NB4 (cell line): Measurements from ENCODE around the gene POC1A.
A peak's percentile ranks its signal among the peaks of the same experiment; 100 is the strongest.

ENCODE experiments used
- DNase-seq: peaks from one replicate; pipeline ENCODE4 v3.0.0; 2010; ENCODE audit warnings: low read depth
- H3K4me3 ChIP-seq: one replicate; pipeline ENCODE4 v1.5.1; 2011; ENCODE audit warnings: mild to moderate bottlenecking, low read depth, low read length, moderate library complexity
- MYC ChIP-seq: IDR thresholded peaks from 2 replicates; pipeline ENCODE4 v1.6.1; 2011; ENCODE audit warnings: low read depth, low read length
- POLR2A ChIP-seq: IDR thresholded peaks from 2 replicates; pipeline ENCODE4 v1.6.1; 2011; ENCODE audit warnings: mild to moderate bottlenecking; ENCODE audit not compliant: insufficient read length; ENCODE audit errors: extremely low read depth
- TF ChIP-seq, protein P1 (sequence below): IDR thresholded peaks from 2 replicates; pipeline ENCODE4 v1.6.1; 2011; ENCODE audit warnings: low read depth, low read length
- TF ChIP-seq, protein P2 (sequence below): IDR thresholded peaks from one replicate; pipeline ENCODE4 v1.5.1; 2012; ENCODE audit warnings: low read depth, low read length

POC1A gene

DNA sequence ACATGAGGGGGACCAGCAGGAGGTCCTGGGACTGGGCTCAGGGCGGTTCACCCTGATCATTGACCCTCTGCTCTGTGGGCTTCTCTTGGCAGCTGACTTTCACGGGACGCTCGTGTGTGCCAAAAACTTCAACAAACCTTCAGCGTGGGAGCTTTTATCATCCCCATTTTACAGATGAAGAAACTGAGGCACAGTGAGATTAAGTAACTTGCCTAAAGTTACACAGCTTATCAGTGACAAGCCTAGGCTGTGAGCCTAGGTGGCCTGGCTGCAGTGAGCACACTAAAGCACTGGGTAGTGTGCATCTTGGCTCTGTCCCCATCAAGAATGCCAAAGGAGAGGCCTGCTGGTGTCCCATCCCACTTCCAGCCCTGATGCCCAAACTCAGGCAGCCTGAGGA is 74.3 kb downstream of the POC1A start:
- TF ChIP-seq POLR2A: no peak
- TF ChIP-seq MYC: no peak
- TF ChIP-seq, protein P1, sequence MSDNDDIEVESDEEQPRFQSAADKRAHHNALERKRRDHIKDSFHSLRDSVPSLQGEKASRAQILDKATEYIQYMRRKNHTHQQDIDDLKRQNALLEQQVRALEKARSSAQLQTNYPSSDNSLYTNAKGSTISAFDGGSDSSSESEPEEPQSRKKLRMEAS: no peak
- TF ChIP-seq, protein P2, sequence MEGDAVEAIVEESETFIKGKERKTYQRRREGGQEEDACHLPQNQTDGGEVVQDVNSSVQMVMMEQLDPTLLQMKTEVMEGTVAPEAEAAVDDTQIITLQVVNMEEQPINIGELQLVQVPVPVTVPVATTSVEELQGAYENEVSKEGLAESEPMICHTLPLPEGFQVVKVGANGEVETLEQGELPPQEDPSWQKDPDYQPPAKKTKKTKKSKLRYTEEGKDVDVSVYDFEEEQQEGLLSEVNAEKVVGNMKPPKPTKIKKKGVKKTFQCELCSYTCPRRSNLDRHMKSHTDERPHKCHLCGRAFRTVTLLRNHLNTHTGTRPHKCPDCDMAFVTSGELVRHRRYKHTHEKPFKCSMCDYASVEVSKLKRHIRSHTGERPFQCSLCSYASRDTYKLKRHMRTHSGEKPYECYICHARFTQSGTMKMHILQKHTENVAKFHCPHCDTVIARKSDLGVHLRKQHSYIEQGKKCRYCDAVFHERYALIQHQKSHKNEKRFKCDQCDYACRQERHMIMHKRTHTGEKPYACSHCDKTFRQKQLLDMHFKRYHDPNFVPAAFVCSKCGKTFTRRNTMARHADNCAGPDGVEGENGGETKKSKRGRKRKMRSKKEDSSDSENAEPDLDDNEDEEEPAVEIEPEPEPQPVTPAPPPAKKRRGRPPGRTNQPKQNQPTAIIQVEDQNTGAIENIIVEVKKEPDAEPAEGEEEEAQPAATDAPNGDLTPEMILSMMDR: no peak
- DNase-seq: no peak

DNA sequence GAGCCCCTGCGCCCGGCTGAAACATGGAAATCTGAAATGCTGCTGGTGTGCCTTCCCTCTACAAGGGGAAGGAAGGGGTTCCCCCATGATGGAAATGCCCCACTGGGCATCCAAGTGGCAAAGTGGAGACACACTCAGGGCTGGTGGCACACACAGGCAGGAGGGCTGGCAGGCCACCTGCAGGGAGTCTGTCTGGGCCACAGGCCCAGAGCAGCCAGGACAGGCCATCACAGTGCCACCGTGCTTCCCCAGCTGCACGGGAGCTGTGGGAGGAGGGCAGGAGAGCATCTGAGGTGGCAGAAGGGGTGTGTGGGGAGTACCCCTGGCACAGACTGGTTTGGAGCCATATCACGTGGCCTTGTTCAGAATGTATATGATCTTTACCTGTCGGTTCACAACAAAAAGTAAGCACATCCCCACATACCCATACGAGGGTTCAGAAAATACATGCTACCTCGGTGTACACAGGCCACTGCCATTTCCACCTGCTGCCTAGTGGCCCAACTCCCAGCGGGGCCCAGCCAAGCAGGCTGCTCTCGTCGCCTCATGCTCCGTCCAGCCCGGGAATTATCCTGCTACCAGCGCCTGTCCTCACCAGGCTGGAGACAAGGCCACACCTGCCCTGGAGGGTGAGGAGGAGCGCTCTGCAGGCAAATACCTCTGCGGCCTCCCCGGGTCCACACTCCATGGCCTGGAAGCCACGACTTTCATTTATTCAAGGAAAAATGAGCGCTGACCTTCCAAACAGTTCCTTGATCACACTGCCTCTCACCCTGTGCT is 75.3 kb downstream of the POC1A start:
- TF ChIP-seq MYC: no peak
- TF ChIP-seq POLR2A: no peak
- TF ChIP-seq, protein P2: no peak
- TF ChIP-seq, protein P1: no peak
- no peak overlapping the region for H3K4me3 ChIP-seq
- no peak for DNase-seq

More for the DNA sequence above, 74.3 kb downstream of the POC1A start:
- H3K4me3 ChIP-seq: no peak overlapping the region

DNA sequence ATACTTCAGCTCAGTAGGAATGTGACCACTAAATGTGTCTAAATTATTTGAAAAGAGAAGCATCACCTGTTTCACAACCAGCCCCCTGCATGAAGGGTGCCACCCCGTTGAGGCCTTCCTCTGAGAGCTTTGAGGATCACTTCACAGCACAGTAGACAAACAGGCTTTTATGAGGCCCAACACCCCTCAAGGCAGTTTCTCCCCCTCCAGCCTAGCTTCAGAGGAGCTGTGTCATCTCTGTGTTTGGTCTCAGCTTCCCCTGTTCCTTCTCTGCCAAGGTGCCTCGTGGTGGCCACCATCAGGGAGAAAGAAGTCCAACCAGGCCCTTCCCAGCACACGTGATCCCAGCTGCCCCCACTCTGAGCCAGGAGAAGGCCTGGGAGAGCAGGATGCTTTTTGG is 76.3 kb downstream of the POC1A start:
- DNase-seq: peak; percentile 60
- TF ChIP-seq, protein P2: no peak
- TF ChIP-seq, protein P1: peak; percentile 56
- peak; percentile 54 for TF ChIP-seq MYC
- H3K4me3 ChIP-seq: no peak overlapping the region

DNA sequence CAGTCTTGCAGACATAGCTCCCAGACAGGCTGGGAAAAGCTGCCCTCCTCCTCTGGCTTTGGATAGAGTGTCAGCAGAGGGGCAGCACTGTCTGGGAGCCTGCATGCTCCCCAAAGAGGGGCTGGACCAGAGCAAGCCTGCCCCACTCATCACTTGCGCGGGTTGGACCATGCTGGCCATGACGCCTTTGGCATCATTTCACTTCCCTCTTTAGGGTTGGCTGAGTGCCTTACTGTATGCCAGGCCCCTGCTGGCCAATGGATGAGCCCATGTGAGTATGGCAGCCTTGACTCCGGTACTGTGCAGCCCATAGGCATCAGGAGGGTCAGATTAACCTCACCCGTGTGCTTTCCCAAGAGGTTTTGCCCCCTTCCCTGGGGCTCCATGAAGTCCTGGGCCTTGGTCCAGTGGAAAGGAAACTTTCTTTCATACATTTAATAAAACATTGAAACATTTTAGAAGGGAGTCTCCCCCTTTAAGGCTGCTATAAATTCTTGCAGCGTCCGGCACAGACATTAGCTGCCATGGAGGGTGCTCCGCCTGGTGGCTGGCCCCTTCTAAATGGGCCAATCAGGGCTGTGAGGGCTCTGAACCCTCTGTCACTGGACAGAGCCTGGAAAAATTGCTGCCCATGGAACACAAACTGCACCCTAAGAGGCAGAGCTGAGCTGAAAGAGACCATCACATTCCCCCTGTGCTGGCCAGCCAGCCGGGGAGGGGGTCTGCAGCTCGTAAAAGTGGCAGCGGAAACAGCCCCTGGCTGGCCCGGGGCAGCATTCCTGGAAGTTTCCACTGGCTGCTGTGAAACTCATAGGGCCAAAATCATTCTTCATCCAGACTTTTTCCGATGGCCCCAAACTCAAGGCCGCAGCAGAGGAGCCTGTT is 77.1 kb downstream of the POC1A start:
- no peak overlapping the region for H3K4me3 ChIP-seq
- TF ChIP-seq, protein P1: no peak
- no peak for TF ChIP-seq POLR2A
- DNase-seq: no peak

DNA sequence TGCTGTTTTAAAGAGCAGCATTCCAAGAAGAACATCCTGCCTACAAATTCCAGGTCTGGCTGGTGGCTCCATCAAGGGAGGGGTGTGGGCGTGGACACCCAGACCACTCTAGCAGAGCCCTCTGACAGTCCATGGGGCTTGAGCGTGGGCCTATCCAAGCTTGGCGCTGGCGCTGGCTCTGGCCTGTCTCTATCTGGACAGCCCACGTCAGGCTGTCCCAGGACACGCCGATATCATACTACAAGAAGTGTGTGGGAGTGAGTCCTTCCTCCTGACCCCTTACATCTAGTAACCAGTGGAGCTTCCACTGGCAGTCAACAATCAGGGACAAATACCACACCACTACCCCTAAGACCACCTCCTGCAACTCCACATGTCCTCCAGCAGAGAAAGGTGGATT is 80.7 kb downstream of the POC1A start:
- no peak overlapping the region for H3K4me3 ChIP-seq
- TF ChIP-seq MYC: no peak
- TF ChIP-seq, protein P1: no peak
- TF ChIP-seq, protein P2: no peak
- no peak for TF ChIP-seq POLR2A
- no peak for DNase-seq

DNA sequence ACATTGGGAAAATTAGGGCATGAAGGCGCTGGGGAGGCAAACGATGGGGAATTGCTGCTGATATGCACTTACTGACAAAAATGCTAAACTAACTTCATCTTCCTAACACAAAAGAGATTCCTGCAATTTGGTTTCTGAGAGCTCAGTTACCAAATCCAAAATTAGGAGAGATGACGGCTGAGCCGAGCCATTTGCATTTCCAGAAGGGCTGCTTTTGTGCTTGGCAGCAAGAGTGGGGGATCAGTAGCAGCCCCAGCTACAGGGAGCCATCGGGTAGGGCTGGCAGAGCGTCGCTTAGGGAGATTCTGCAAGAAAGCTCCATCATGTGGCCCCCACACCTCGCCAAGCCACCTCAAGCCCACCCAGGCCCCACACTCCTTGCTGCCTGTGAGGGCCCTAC is 81.8 kb downstream of the POC1A start:
- DNase-seq: no peak
- TF ChIP-seq POLR2A (no peak), MYC (no peak)
- TF ChIP-seq, protein P2: no peak
- TF ChIP-seq, protein P1: no peak

More for the DNA sequence above, 81.8 kb downstream of the POC1A start:
- no peak overlapping the region for H3K4me3 ChIP-seq
